ENCODE measurements around the gene PRDM2. TPM values are rescaled to one million over a fixed set of nuclear protein-coding genes. Genes with fewer than 3 reads are reported as not detected.

Gene PRDM2
- total RNA-seq, 1 experiment from 2014 or later: 36.0 TPM

DNA sequence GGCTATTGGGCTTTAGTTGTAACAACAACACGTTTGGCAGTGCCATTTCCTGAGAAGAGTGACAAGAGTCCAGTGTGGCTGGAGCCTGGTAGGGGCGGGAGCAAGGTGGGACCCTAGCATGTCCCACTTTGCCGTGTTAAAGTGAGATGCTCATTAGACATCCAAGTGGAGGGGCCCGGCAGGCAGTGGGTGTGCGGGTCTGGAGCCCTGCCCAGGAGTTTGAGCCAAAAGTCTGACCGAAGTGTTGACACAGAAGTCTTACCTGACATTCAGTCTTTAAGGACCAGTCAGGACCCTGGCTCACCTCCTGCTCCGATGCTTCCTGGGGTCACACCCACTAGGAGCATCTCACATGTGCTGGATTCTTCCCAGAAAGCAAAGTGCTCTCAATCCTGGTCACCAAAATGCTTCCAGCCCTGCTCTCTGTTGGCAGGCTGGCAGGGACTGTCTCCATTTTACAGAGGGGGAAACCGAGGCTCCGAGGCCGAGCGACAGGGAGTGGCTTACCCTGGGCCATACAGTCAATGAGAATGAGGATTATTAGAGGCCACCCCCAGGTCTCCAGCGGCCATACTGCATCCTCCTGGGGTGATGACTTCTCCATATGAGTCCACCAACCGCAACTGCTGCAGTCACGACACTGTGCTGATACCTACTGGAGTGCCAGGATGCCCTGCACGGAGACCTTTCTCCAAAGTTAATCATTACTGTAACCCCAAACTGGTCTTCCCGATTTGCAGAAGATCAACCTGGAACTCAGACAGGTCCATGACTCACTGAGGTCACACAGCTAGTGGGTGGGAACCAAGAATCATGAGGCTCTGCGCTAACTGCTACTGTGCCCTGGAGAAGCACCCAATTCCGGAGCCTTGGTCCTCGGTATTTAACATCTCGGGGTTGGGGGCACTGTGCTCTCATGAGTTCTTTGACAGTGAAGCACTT lies 112.7 kb downstream of the PRDM2 start:
- H3K4me3 ChIP-seq (ENCODE audit: low read length): no peak overlapping the region
- H2AFZ ChIP-seq (ENCODE audit: low read length): no peak overlapping the region
- no peak overlapping the region for H3K27ac ChIP-seq (ENCODE audit: low read length)
- H3K9me3 ChIP-seq (ENCODE audit: low read length): no peaks in the 10 kb centered on the region
- H3K9ac ChIP-seq (ENCODE audit: low read length): no peak overlapping the region
- no peak for DNase-seq
- H3K36me3 ChIP-seq (ENCODE audit: insufficient read depth, low read length): no peaks in the 10 kb centered on the region
- peaks cover 7% of the 10 kb centered on the region; the same call in 1 of the 2 replicates for H4K20me1 ChIP-seq (ENCODE audit: insufficient read depth, low read depth, low read length)
- no peak overlapping the region for H3K4me2 ChIP-seq (ENCODE audit: low read depth, low read length, poor library complexity, severe bottlenecking)
- no peaks in the 10 kb centered on the region for H3K9me2 ChIP-seq (replicated peaks; ENCODE audit: insufficient read depth, low read length)
- no peaks in the 10 kb centered on the region for H3K27me3 ChIP-seq (ENCODE audit: low read length)
- H3K4me1 ChIP-seq (ENCODE audit: low read length): no peaks in the 10 kb centered on the region; the same call in 1 of the 2 replicates
- H3K79me2 ChIP-seq (ENCODE audit: low read length): no peaks in the 10 kb centered on the region

DNA sequence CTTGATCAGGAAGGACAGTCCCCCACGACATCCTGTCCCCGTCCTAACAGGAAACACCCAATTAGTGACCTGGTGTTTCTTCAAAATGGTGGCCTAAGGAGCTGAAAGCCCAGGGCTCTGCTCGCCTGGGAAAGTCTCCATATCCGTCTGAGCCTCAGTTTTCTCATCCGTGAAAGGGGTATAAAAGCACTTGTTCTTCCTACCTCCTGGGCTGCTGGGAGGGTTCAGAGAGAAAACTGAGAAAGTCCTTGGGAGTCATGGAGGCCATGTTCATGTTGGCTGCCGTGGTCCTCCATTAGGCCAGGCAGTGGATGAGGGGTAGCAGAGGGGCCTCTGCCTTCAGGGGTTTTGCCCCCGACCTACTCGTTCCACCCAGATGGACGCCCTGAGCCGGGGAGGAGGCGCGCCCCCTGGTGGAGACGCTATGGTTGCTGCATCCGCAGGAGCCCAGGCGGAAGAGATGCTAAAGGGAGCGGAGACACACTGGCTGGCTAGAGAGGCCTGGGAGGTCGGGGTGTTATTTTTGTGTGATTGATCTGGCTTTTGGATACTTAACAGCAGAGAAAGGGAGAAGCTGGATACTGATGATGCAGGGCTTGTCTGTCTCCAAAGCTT lies 113.5 kb downstream of the PRDM2 start:
- Histone ChIP-seq H3K4me1 (ENCODE audit: low read length) (no peaks in the 10 kb centered on the region; the same call in 1 of the 2 replicates), H4K20me1 (ENCODE audit: insufficient read depth, low read depth, low read length) (peaks cover 4% of the 10 kb centered on the region; the same call in 1 of the 2 replicates), H3K36me3 (ENCODE audit: insufficient read depth, low read length) (no peaks in the 10 kb centered on the region), H3K79me2 (ENCODE audit: low read length) (no peaks in the 10 kb centered on the region), H3K9me2 (replicated peaks; ENCODE audit: insufficient read depth, low read length) (no peaks in the 10 kb centered on the region), H3K9ac (ENCODE audit: low read length) (no peak overlapping the region), H3K27me3 (ENCODE audit: low read length) (no peaks in the 10 kb centered on the region), H3K4me3 (ENCODE audit: low read length) (no peak overlapping the region), H3K27ac (ENCODE audit: low read length) (no peak overlapping the region), H3K9me3 (ENCODE audit: low read length) (no peaks in the 10 kb centered on the region), H3K4me2 (ENCODE audit: low read depth, low read length, poor library complexity, severe bottlenecking) (no peak overlapping the region), H2AFZ (ENCODE audit: low read length) (no peak overlapping the region)
- DNase-seq: peak; percentile 84

DNA sequence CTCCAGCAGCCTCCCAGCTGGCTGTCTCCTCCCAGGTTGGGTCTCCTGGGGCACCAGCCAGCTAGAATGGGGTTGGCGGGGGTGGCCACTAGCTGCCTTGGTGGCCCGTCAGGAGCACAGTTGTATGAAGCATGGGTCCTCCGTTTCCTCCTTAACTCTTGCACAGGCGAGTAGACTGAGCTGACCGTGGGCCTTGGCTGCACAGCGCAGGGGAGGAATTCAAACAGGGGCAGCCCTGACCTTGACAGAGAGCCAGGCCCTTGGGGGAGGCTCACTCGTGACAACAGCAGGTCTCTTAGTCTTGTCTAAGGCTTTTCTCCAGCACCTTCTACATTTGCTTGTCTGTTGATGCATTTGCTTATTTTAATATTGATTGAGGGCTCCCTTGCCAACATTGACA lies 114.1 kb downstream of the PRDM2 start:
- no peak overlapping the region for H2AFZ ChIP-seq (ENCODE audit: low read length)
- H3K4me2 ChIP-seq (ENCODE audit: low read depth, low read length, poor library complexity, severe bottlenecking): no peak overlapping the region
- H3K27me3 ChIP-seq (ENCODE audit: low read length): no peaks in the 10 kb centered on the region
- no peak overlapping the region for H3K27ac ChIP-seq (ENCODE audit: low read length)
- H3K9me3 ChIP-seq (ENCODE audit: low read length): no peaks in the 10 kb centered on the region
- H3K9me2 ChIP-seq (replicated peaks; ENCODE audit: insufficient read depth, low read length): no peaks in the 10 kb centered on the region
- no peaks in the 10 kb centered on the region for H3K36me3 ChIP-seq (ENCODE audit: insufficient read depth, low read length)
- H3K9ac ChIP-seq (ENCODE audit: low read length): no peak overlapping the region
- H4K20me1 ChIP-seq (ENCODE audit: insufficient read depth, low read depth, low read length): peaks cover 4% of the 10 kb centered on the region; the same call in 1 of the 2 replicates
- H3K79me2 ChIP-seq (ENCODE audit: low read length): no peaks in the 10 kb centered on the region
- no peak for DNase-seq
- no peaks in the 10 kb centered on the region for H3K4me1 ChIP-seq (ENCODE audit: low read length)
- no peak overlapping the region for H3K4me3 ChIP-seq (ENCODE audit: low read length)

DNA sequence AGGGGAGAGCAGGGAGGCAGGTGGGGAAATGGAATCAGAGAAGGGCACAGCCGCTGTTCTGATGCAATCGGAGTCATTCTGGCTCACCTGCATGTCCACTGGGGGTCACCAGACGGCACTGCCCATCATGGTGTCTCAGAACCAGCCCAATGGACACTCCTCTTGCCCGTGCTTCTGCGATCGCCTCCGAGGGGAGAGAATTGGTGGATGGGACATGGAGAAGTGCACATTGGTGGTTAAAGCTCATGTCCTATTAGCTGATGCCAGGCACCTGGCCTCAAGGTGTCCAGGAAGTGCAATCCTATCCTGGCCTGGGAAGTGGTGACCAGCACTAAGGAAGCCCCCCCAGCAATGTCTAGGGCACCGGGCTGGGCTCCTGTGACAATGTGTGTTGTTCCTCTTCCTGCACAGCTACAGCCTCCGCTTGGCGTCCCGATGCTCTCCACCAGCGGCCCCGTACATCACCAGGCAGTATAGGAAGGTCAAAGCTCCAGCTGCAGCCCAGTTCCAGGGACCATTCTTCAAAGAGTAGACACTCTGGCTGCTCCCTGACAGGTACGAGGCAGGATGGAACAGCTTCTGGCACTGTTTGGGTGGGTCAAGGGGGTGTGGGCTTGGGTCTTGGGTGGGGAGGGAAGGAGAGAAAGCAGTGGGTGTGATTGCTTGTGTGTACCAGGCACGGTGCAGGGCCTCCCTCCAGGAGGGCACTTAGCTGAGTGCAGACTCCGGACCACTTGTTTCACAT lies 116.2 kb downstream of the PRDM2 start:
- Histone ChIP-seq H3K9me2 (replicated peaks; ENCODE audit: insufficient read depth, low read length) (no peaks in the 10 kb centered on the region), H4K20me1 (ENCODE audit: insufficient read depth, low read depth, low read length) (no peaks in the 10 kb centered on the region; the same call in 1 of the 2 replicates), H2AFZ (ENCODE audit: low read length) (no peak overlapping the region)

DNA sequence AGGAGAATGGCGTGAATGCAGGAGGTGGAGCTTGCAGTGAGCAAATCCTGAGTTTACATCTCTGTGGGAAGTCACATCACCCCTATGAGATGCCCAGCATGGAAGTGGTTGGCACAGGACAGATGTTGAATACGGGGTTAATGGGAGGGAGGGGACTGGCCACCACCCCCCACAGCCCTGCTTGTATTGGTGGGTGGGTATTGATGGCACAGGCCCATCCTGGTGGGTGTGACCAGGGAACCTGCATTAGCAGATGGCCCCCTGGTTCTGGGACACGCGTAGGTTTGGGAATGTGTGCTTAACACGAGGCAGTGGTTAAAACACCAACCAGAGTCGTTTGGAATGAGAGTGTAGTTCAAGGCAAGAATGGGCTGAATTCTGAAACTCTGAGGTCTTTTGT lies 117.9 kb downstream of the PRDM2 start:
- H3K79me2 ChIP-seq (ENCODE audit: low read length): no peaks in the 10 kb centered on the region
- no peaks in the 10 kb centered on the region for H3K36me3 ChIP-seq (ENCODE audit: insufficient read depth, low read length)
- no peaks in the 10 kb centered on the region for H4K20me1 ChIP-seq (ENCODE audit: insufficient read depth, low read depth, low read length)
- DNase-seq: no peak
- no peak overlapping the region for H3K4me3 ChIP-seq (ENCODE audit: low read length)
- no peak overlapping the region for H3K4me2 ChIP-seq (ENCODE audit: low read depth, low read length, poor library complexity, severe bottlenecking)
- no peak overlapping the region for H3K9ac ChIP-seq (ENCODE audit: low read length)
- no peaks in the 10 kb centered on the region for H3K9me2 ChIP-seq (replicated peaks; ENCODE audit: insufficient read depth, low read length)
- no peaks in the 10 kb centered on the region for H3K27me3 ChIP-seq (ENCODE audit: low read length)
- no peak overlapping the region for H3K27ac ChIP-seq (ENCODE audit: low read length)
- no peaks in the 10 kb centered on the region for H3K9me3 ChIP-seq (ENCODE audit: low read length)
- H2AFZ ChIP-seq (ENCODE audit: low read length): no peak overlapping the region
- H3K4me1 ChIP-seq (ENCODE audit: low read length): no peaks in the 10 kb centered on the region

More for the DNA sequence above, 116.2 kb downstream of the PRDM2 start:
- no peak overlapping the region for H3K4me3 ChIP-seq (ENCODE audit: low read length)
- H3K36me3 ChIP-seq (ENCODE audit: insufficient read depth, low read length): no peaks in the 10 kb centered on the region
- no peak overlapping the region for H3K9ac ChIP-seq (ENCODE audit: low read length)
- H3K4me2 ChIP-seq (ENCODE audit: low read depth, low read length, poor library complexity, severe bottlenecking): no peak overlapping the region
- no peaks in the 10 kb centered on the region for H3K4me1 ChIP-seq (ENCODE audit: low read length)
- H3K27ac ChIP-seq (ENCODE audit: low read length): no peak overlapping the region
- no peaks in the 10 kb centered on the region for H3K9me3 ChIP-seq (ENCODE audit: low read length)
- H3K27me3 ChIP-seq (ENCODE audit: low read length): no peaks in the 10 kb centered on the region
- H3K79me2 ChIP-seq (ENCODE audit: low read length): no peaks in the 10 kb centered on the region
- DNase-seq: no peak

DNA sequence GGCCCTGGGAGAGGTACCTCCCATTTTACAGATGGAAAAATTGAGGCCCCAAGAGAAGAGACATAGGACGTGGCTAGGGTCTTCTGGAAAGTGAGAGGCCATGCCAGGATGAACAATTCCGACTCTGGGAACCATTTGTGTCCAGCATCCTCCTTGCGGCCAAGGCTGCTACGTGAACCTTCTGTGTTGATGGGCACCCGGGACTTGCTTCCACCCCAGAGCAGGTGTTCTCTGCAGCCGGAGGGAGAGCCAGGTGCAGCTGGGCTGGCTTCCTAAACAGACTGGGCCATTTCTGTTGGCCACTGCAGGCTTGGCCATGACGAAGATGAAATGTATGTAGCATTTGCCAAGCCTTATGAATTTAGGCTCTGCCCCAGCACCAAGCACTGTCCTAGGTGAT lies 118.9 kb downstream of the PRDM2 start:
- H3K79me2 ChIP-seq (ENCODE audit: low read length): no peaks in the 10 kb centered on the region
- no peaks in the 10 kb centered on the region for H3K9me2 ChIP-seq (replicated peaks; ENCODE audit: insufficient read depth, low read length)
- no peak overlapping the region for H2AFZ ChIP-seq (ENCODE audit: low read length)
- no peaks in the 10 kb centered on the region for H3K4me1 ChIP-seq (ENCODE audit: low read length)
- H3K9me3 ChIP-seq (ENCODE audit: low read length): no peaks in the 10 kb centered on the region
- H4K20me1 ChIP-seq (ENCODE audit: insufficient read depth, low read depth, low read length): no peaks in the 10 kb centered on the region
- H3K36me3 ChIP-seq (ENCODE audit: insufficient read depth, low read length): no peaks in the 10 kb centered on the region
- DNase-seq: no peak
- no peak overlapping the region for H3K4me2 ChIP-seq (ENCODE audit: low read depth, low read length, poor library complexity, severe bottlenecking)
- no peak overlapping the region for H3K4me3 ChIP-seq (ENCODE audit: low read length)
- no peak overlapping the region for H3K9ac ChIP-seq (ENCODE audit: low read length)
- no peak overlapping the region for H3K27ac ChIP-seq (ENCODE audit: low read length)
- H3K27me3 ChIP-seq (ENCODE audit: low read length): no peaks in the 10 kb centered on the region

DNA sequence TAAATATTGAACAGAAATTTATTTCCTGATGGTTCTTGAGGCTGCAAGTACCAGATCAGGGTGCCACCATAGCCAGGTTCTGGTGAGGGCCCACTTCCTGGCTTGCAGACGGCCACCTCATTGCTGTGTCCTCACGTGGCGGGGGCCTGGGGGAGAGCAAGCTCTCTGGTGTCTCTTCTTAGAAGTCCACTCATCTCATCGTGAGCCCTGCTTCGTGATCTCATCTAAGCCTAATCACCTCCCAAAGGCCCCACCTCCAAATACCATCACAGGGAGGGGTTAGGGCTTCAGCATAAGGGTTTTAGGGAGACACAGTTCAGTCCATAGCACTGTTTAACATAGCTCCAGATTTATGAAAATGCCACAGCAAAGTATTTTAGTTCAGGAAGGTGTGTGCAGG lies 119.7 kb downstream of the PRDM2 start:
- H2AFZ ChIP-seq (ENCODE audit: low read length): no peak overlapping the region
- no peak overlapping the region for H3K4me3 ChIP-seq (ENCODE audit: low read length)
- no peaks in the 10 kb centered on the region for H3K79me2 ChIP-seq (ENCODE audit: low read length)
- H4K20me1 ChIP-seq (ENCODE audit: insufficient read depth, low read depth, low read length): no peaks in the 10 kb centered on the region
- no peaks in the 10 kb centered on the region for H3K27me3 ChIP-seq (ENCODE audit: low read length)
- no peaks in the 10 kb centered on the region for H3K4me1 ChIP-seq (ENCODE audit: low read length)
- no peaks in the 10 kb centered on the region for H3K36me3 ChIP-seq (ENCODE audit: insufficient read depth, low read length)
- H3K9me3 ChIP-seq (ENCODE audit: low read length): no peaks in the 10 kb centered on the region
- H3K9ac ChIP-seq (ENCODE audit: low read length): no peak overlapping the region
- H3K9me2 ChIP-seq (replicated peaks; ENCODE audit: insufficient read depth, low read length): no peaks in the 10 kb centered on the region
- no peak overlapping the region for H3K4me2 ChIP-seq (ENCODE audit: low read depth, low read length, poor library complexity, severe bottlenecking)
- DNase-seq: no peak
- no peak overlapping the region for H3K27ac ChIP-seq (ENCODE audit: low read length)

DNA sequence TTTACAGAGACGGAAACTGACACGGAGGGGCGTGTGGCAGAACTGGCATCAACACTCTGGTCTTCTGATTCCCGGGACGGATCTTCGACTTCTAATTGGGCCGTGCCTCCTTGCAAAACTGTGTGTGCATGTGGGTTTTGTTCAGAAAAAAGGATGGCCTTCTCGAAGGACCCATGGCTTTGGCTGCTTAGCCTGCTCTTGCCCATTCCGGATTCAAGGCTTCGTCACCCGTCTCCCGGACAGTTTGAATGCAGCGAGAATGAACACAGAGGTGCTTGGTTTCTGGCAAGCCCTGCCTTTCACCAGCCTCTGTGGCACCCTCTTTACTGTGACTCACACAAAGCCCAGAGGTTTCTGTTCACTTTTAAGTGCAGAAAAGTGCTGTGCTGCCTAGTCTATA lies 120.1 kb downstream of the PRDM2 start:
- Histone ChIP-seq H2AFZ (ENCODE audit: low read length) (no peak overlapping the region), H3K27me3 (ENCODE audit: low read length) (no peaks in the 10 kb centered on the region), H4K20me1 (ENCODE audit: insufficient read depth, low read depth, low read length) (no peaks in the 10 kb centered on the region), H3K4me2 (ENCODE audit: low read depth, low read length, poor library complexity, severe bottlenecking) (no peak overlapping the region), H3K9me2 (replicated peaks; ENCODE audit: insufficient read depth, low read length) (no peaks in the 10 kb centered on the region), H3K36me3 (ENCODE audit: insufficient read depth, low read length) (no peaks in the 10 kb centered on the region), H3K9ac (ENCODE audit: low read length) (no peak overlapping the region), H3K9me3 (ENCODE audit: low read length) (no peaks in the 10 kb centered on the region), H3K4me1 (ENCODE audit: low read length) (no peaks in the 10 kb centered on the region), H3K27ac (ENCODE audit: low read length) (no peak overlapping the region), H3K79me2 (ENCODE audit: low read length) (no peaks in the 10 kb centered on the region), H3K4me3 (ENCODE audit: low read length) (no peak overlapping the region)
- no peak for DNase-seq

Measured in Karpas-422 (cell line).